ENCODE measurements around the gene CLEC16A. TPM values are rescaled to one million over a fixed set of nuclear protein-coding genes. Genes with fewer than 3 reads are reported as not detected.

The CLEC16A gene
- total and polyA plus RNA-seq, 2 experiments from 2014 or later, result 17.5 to 26.8 TPM

GRCh38 chr16:10980813-10981212 lies 36.4 kb downstream of the CLEC16A start:
- no peak overlapping the region for H3K4me3 ChIP-seq
- H3K27me3 ChIP-seq, result no peaks in the 10 kb centered on the region
- DNase-seq (ENCODE audit: low read depth in 1 of 2, low spot score in 1 of 2), result no peak
- peaks cover 10% of the 10 kb centered on the region for H3K4me1 ChIP-seq (ENCODE audit: low read depth)
- H3K27ac ChIP-seq, result no peak overlapping the region
- TF ChIP-seq CTCF (IDR thresholded peaks at IDR 0.05; ENCODE audit: low read depth, low read length), result no peak
- H3K9me3 ChIP-seq (ENCODE audit: low read depth), result no peaks in the 10 kb centered on the region
- no peaks in the 10 kb centered on the region for H3K36me3 ChIP-seq

DNA sequence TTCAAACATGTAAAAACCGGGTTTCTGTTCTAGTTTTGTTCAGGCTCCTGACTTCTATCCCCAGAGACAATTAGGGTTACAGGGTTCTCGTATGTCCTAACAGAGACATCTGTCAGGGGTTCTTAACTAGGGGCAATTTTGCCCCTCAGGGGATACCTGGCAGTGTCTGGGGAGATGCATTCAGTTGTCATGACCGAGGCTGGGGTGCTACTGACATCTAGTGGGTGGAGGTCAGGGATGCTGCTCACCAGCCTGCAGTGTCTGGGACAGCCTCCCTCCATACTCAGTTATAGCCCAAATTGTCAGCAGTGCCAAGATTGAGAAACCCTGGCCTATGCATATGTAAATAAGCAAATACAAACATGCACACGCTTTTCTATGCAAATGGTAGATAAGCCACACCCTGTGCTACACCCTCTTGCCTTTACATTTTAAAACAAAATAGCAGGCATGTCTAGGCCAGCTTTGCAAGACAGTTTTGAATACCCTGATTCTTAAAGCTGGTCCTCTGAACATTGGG lies 37.4 kb downstream of the CLEC16A start:
- Histone ChIP-seq H3K9me3 (ENCODE audit: low read depth) (no peaks in the 10 kb centered on the region), H3K4me3 (no peak overlapping the region), H3K4me1 (ENCODE audit: low read depth) (peaks cover 5% of the 10 kb centered on the region), H3K36me3 (no peaks in the 10 kb centered on the region), H3K27ac (no peak overlapping the region), H3K27me3 (no peaks in the 10 kb centered on the region)
- DNase-seq (ENCODE audit: low read depth in 1 of 2, low spot score in 1 of 2), result no peak
- TF ChIP-seq CTCF (IDR thresholded peaks at IDR 0.05; ENCODE audit: low read depth, low read length), result peak; percentile 23

- TF ChIP-seq CTCF (IDR thresholded peaks at IDR 0.05; ENCODE audit: low read depth, low read length), result no peak
- Histone ChIP-seq H3K27me3 (no peaks in the 10 kb centered on the region), H3K27ac (no peak overlapping the region), H3K4me1 (ENCODE audit: low read depth) (no peaks in the 10 kb centered on the region), H3K4me3 (no peak overlapping the region), H3K36me3 (no peaks in the 10 kb centered on the region), H3K9me3 (ENCODE audit: low read depth) (no peaks in the 10 kb centered on the region)
- no peak for DNase-seq (ENCODE audit: low read depth in 1 of 2, low spot score in 1 of 2)
These were observed 38.2 kb downstream of the CLEC16A start for GRCh38 chr16:10982465-10983150.

DNA sequence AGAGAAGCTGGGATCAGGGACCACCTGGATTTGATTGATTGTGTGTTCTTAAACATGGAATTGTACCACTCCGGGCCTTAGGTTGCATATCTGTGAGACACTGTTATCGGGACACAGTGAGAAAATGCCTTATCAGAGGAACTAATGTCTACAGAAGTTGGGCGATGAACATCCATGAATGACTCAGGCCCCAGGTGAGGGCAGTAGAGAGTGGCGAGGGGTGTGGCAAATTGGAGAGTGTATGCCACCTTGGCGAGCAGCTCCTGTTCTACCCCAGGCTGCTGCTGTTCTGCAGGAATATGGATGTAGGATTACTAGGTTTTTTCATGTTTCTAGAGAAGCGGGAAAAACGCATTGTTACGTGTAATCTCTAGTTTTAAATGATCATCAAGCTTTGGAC lies 38.8 kb downstream of the CLEC16A start:
- no peaks in the 10 kb centered on the region for H3K4me1 ChIP-seq (ENCODE audit: low read depth)

GRCh38 chr16:10984509-10984908 lies 40.1 kb downstream of the CLEC16A start:
- peak in 1 of 2 donors; percentile 59 for DNase-seq (ENCODE audit: low read depth in 1 of 2, low spot score in 1 of 2)
- no peak for TF ChIP-seq CTCF (IDR thresholded peaks at IDR 0.05; ENCODE audit: low read depth, low read length)
- peak overlapping the region; percentile 58 for H3K27ac ChIP-seq
- no peaks in the 10 kb centered on the region for H3K36me3 ChIP-seq
- H3K4me1 ChIP-seq (ENCODE audit: low read depth), result peaks cover 2% of the 10 kb centered on the region
- H3K4me3 ChIP-seq, result no peak overlapping the region
- no peaks in the 10 kb centered on the region for H3K9me3 ChIP-seq (ENCODE audit: low read depth)
- no peaks in the 10 kb centered on the region for H3K27me3 ChIP-seq

More for the DNA sequence above, 38.8 kb downstream of the CLEC16A start:
- no peak overlapping the region for H3K4me3 ChIP-seq
- no peaks in the 10 kb centered on the region for H3K9me3 ChIP-seq (ENCODE audit: low read depth)
- no peaks in the 10 kb centered on the region for H3K36me3 ChIP-seq
- no peak for DNase-seq (ENCODE audit: low read depth in 1 of 2, low spot score in 1 of 2)
- TF ChIP-seq CTCF (IDR thresholded peaks at IDR 0.05; ENCODE audit: low read depth, low read length), result no peak
- no peaks in the 10 kb centered on the region for H3K27me3 ChIP-seq
- H3K27ac ChIP-seq, result no peak overlapping the region

Data from cardiac muscle cell (in vitro differentiated cells and primary cell).